GM21515 (cell line): ENCODE measurements around the gene PNLIP.

Experiments
- ATAC-seq: cut with Tn5 transposase; IDR thresholded peaks from one replicate; pipeline ENCODE4 v1.9.1; 2021; ENCODE audit not compliant: unreplicated experiment

The PNLIP gene

GRCh38 chr10:116613471-116613870, 67.7 kb downstream of the PNLIP start:
- ATAC-seq = no peak

- ATAC-seq = no peak
These were observed 69.1 kb downstream of the PNLIP start for GRCh38 chr10:116614796-116615195.

- no peak for ATAC-seq
These were observed 69.6 kb downstream of the PNLIP start for GRCh38 chr10:116615199-116615776.
